Measurements from ENCODE around the gene EMC10.

DNA sequence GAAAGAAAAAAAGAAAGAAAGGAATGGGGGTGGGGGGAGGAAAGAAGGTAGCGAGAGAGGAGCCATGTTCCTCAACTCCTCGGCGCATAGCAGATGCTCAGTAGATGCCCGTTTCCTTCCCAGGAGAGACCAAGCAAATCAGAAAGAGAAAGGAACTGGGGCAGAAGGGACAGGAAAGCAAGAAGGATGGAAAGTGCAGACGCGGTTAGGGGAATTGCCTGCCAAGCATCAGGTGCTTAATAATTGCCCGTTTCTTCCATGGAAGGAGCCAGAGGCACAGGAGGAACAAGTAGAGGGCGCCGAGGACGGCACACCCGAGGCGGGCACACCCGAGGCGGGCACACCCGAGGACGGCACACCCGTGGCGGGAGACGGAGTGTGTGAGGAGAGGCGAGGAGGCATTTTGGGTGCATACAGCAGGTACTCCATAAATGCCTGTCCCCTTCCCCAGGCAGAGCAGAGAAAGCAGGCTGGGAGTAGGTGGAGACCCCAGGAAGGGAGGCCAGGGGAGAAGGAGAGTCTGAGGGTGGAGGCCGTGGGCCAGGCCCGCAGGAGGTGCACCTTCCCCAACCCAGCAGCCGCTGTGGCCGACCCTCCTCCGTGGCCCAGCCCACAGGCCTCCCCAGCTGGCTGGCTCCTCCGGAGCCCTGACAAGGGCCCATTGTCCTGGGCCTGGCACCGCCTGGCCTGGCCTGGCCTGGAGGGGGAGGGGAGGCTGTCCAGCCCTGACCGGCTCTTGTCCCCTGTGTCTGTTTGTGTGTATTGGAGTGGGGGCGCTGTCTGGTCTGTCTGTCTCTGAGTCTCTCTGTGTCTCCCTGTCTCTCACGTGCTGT is 20.1 kb downstream of the EMC10 start:
- TF ChIP-seq, protein P1, sequence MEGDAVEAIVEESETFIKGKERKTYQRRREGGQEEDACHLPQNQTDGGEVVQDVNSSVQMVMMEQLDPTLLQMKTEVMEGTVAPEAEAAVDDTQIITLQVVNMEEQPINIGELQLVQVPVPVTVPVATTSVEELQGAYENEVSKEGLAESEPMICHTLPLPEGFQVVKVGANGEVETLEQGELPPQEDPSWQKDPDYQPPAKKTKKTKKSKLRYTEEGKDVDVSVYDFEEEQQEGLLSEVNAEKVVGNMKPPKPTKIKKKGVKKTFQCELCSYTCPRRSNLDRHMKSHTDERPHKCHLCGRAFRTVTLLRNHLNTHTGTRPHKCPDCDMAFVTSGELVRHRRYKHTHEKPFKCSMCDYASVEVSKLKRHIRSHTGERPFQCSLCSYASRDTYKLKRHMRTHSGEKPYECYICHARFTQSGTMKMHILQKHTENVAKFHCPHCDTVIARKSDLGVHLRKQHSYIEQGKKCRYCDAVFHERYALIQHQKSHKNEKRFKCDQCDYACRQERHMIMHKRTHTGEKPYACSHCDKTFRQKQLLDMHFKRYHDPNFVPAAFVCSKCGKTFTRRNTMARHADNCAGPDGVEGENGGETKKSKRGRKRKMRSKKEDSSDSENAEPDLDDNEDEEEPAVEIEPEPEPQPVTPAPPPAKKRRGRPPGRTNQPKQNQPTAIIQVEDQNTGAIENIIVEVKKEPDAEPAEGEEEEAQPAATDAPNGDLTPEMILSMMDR (conservative IDR thresholded peaks at IDR 0.05; ENCODE audit: low read depth, low read length), result no peak
- TF ChIP-seq EZH2 (IDR thresholded peaks at IDR 0.05; ENCODE audit: borderline replicate concordance, low read depth, low read length, poor library complexity, severe bottlenecking), result no peak
